IPS DF 6.9 (cell line): ENCODE measurements around the gene MAD2L2.
A peak's percentile ranks its signal among the peaks of the same experiment; 100 is the strongest.

ENCODE experiments used
- DNase-seq: peaks from one replicate; pipeline ENCODE4 v3.0.0-alpha.2; 2013; ENCODE audit warnings: low read depth, low spot score
- H3K27ac ChIP-seq: one replicate; pipeline ENCODE4 v1.5.1; 2013; ENCODE audit warnings: low read length, control low read depth
- H3K27me3 ChIP-seq: 2 replicates; pipeline ENCODE4 v1.6.1; 2013; ENCODE audit warnings: mild to moderate bottlenecking, low read length; ENCODE audit not compliant: control insufficient read depth, insufficient read depth
- H3K36me3 ChIP-seq: 2 replicates; pipeline ENCODE4 v1.6.1; 2013; ENCODE audit warnings: low read length; ENCODE audit not compliant: control insufficient read depth, insufficient read depth
- H3K4me1 ChIP-seq: 2 replicates; pipeline ENCODE4 v1.6.1; 2013; ENCODE audit warnings: low read length; ENCODE audit not compliant: control insufficient read depth, insufficient read depth
- H3K4me3 ChIP-seq: 2 replicates; pipeline ENCODE4 v1.5.1; 2013; ENCODE audit warnings: mild to moderate bottlenecking, low read length
- H3K9me3 ChIP-seq: 2 replicates; pipeline ENCODE4 v1.6.1; 2013; ENCODE audit warnings: low read length, inconsistent platforms; ENCODE audit not compliant: control insufficient read depth, insufficient read depth
- WGBS: extraction: QIAGEN DNeasy Blood & Tissue Kit; methylation state at CpG from one replicate; pipeline ENCODE4 v1.1.7; 2013; ENCODE audit warnings: mixed read lengths, missing lambda C conversion rate; ENCODE audit not compliant: insufficient read length, insufficient coverage; 5-methylcytosine and 5-hydroxymethylcytosine counted together

The MAD2L2 gene

GRCh38 chr1:11670747-11671146 is 10.2 kb downstream of the MAD2L2 start:
- no peak for DNase-seq
- Histone ChIP-seq H3K9me3 (no peaks in the 10 kb centered on the region), H3K4me3 (no peak overlapping the region), H3K36me3 (peaks cover 43% of the 10 kb centered on the region), H3K4me1 (no peaks in the 10 kb centered on the region; the same call in 1 of the 2 replicates), H3K27ac (no peak overlapping the region), H3K27me3 (no peaks in the 10 kb centered on the region)
- no CpG with 5 or more reads among the region's 6 CpGs for WGBS

- Histone ChIP-seq H3K4me1 (no peaks in the 10 kb centered on the region; the same call in 1 of the 2 replicates), H3K4me3 (no peak overlapping the region; the same call in 1 of the 2 replicates), H3K27me3 (no peaks in the 10 kb centered on the region), H3K27ac (no peak overlapping the region), H3K36me3 (peaks cover 24% of the 10 kb centered on the region), H3K9me3 (no peaks in the 10 kb centered on the region)
- no peak for DNase-seq
- whole genome bisulfite sequencing = no CpG with 5 or more reads among the region's 14 CpGs
Measured at GRCh38 chr1:11668516-11668915, 12.4 kb downstream of the MAD2L2 start.

GRCh38 chr1:11664336-11665065 is 16.4 kb downstream of the MAD2L2 start:
- Histone ChIP-seq H3K4me3 (peak overlapping the region; percentile 1; the same call in 1 of the 2 replicates), H3K27ac (no peak overlapping the region), H3K9me3 (no peaks in the 10 kb centered on the region), H3K4me1 (no peaks in the 10 kb centered on the region), H3K36me3 (0 out of 2 replicates have a peak, but pooled peaks cover 3% of the 10 kb centered on the region), H3K27me3 (no peaks in the 10 kb centered on the region)
- no CpG with 5 or more reads among the region's 66 CpGs for WGBS
- no peak for DNase-seq

- no peak for DNase-seq
- Histone ChIP-seq H3K4me1 (no peaks in the 10 kb centered on the region), H3K27me3 (no peaks in the 10 kb centered on the region), H3K27ac (no peak overlapping the region), H3K9me3 (no peaks in the 10 kb centered on the region), H3K36me3 (peaks cover 7% of the 10 kb centered on the region; the same call in 1 of the 2 replicates), H3K4me3 (no peak overlapping the region)
- WGBS = no CpG with 5 or more reads among the region's 17 CpGs
Measured at GRCh38 chr1:11661103-11661502, 19.8 kb downstream of the MAD2L2 start.

GRCh38 chr1:11659748-11660147 is 21.2 kb downstream of the MAD2L2 start:
- no peak overlapping the region for H3K27ac ChIP-seq
- no peak for DNase-seq
- H3K27me3 ChIP-seq = no peaks in the 10 kb centered on the region
- WGBS = no CpG with 5 or more reads among the region's 4 CpGs
- H3K9me3 ChIP-seq = no peaks in the 10 kb centered on the region
- 0 out of 2 replicates have a peak, but pooled peaks cover 2% of the 10 kb centered on the region for H3K4me1 ChIP-seq
- no peak overlapping the region for H3K4me3 ChIP-seq
- H3K36me3 ChIP-seq = peaks cover 7% of the 10 kb centered on the region; the same call in 1 of the 2 replicates

GRCh38 chr1:11658542-11658941 is 22.4 kb downstream of the MAD2L2 start:
- peaks cover 7% of the 10 kb centered on the region; the same call in 1 of the 2 replicates for H3K36me3 ChIP-seq
- no CpG with 5 or more reads among the region's 23 CpGs for WGBS
- H3K27ac ChIP-seq = no peak overlapping the region
- H3K27me3 ChIP-seq = no peaks in the 10 kb centered on the region
- no peak overlapping the region for H3K4me3 ChIP-seq
- H3K9me3 ChIP-seq = no peaks in the 10 kb centered on the region
- peaks cover 3% of the 10 kb centered on the region; the same call in 1 of the 2 replicates for H3K4me1 ChIP-seq
- no peak for DNase-seq

GRCh38 chr1:11657654-11658053 is 23.3 kb downstream of the MAD2L2 start:
- Histone ChIP-seq H3K4me3 (no peak overlapping the region), H3K4me1 (peaks cover 5% of the 10 kb centered on the region; the same call in 1 of the 2 replicates), H3K36me3 (peaks cover 7% of the 10 kb centered on the region; the same call in 1 of the 2 replicates), H3K27me3 (no peaks in the 10 kb centered on the region), H3K9me3 (no peaks in the 10 kb centered on the region), H3K27ac (no peak overlapping the region)
- DNase-seq = no peak
- WGBS = no CpG with 5 or more reads among the region's 6 CpGs

- no CpG with 5 or more reads among the region's 45 CpGs for WGBS
- Histone ChIP-seq H3K4me1 (peaks cover 8% of the 10 kb centered on the region; the same call in 1 of the 2 replicates), H3K9me3 (no peaks in the 10 kb centered on the region), H3K27ac (no peak overlapping the region), H3K36me3 (peaks cover 7% of the 10 kb centered on the region; the same call in 1 of the 2 replicates), H3K4me3 (peak overlapping the region; percentile 71), H3K27me3 (no peaks in the 10 kb centered on the region)
- no peak for DNase-seq
Measured at GRCh38 chr1:11654939-11655808, 25.8 kb downstream of the MAD2L2 start.

GRCh38 chr1:11654137-11654938 is 26.6 kb downstream of the MAD2L2 start, which contains the start of the genes FBXO2 and FBXO44:
Gene FBXO2 (minus strand): TSS chr1:11654429. CDS start chr1:11654340, 89 bp downstream.
Gene FBXO44 (plus strand): TSS chr1:11654877. CDS start chr1:11655836, 959 bp downstream.
- Histone ChIP-seq H3K4me3 (peak within 1 kb of the TSS; percentile 71), H3K27ac (no peak within 1 kb of the TSS), H3K36me3 (peaks cover 7% of the 10 kb centered on the region; the same call in 1 of the 2 replicates), H3K9me3 (no peaks in the 10 kb centered on the region), H3K4me1 (peaks cover 8% of the 10 kb centered on the region; the same call in 1 of the 2 replicates), H3K27me3 (no peaks in the 10 kb centered on the region)
- no CpG with 5 or more reads among the region's 94 CpGs for WGBS
- no peak for DNase-seq
